Psoas muscle (tissue), 8 donors: ENCODE results near the gene SLC25A25. TPM values are rescaled to one million over a fixed set of nuclear protein-coding genes. Genes with fewer than 3 reads are reported as not detected.

Experiments
- ATAC-seq, 4 donors: fragments of 200-7000 bp; cut with Tn5 transposase; one replicate each; pipeline ENCODE4 v1.9.1; 2020; ENCODE audit warnings: moderate library complexity in 3 of 4, mild to moderate bottlenecking in 2 of 4
- DNase-seq, 2 donors: peaks; one replicate each; pipeline ENCODE4 v3.0.0-alpha.2; 2020
- H3K27ac ChIP-seq: fragments of 200-600 bp; one replicate; pipeline ENCODE4 v1.8.0; 2022
- H3K27me3 ChIP-seq, 3 donors: fragments of 200-600 bp in 1 of 3; one replicate each; pipeline versions ENCODE4 v1.6.1 to v1.8.0; 2013 to 2022; ENCODE audit warnings: low read length in 2 of 3, mild to moderate bottlenecking in 2 of 3, moderate library complexity in 1 of 3; ENCODE audit not compliant: insufficient read depth in 3 of 3
- H3K36me3 ChIP-seq, 2 donors: fragments of 200-600 bp in 1 of 2; one replicate each; pipeline versions ENCODE4 v1.6.1 to v1.8.0; 2013 to 2022; ENCODE audit warnings: low read depth in 1 of 2, mild to moderate bottlenecking in 1 of 2, moderate library complexity in 1 of 2; ENCODE audit not compliant: insufficient read depth in 1 of 2
- H3K4me1 ChIP-seq: fragments of 200-600 bp; one replicate; pipeline ENCODE4 v1.8.0; 2022
- H3K4me3 ChIP-seq: fragments of 200-600 bp; one replicate; pipeline ENCODE4 v1.8.0; 2022; ENCODE audit warnings: mild to moderate bottlenecking
- H3K9me3 ChIP-seq: fragments of 200-600 bp; one replicate; pipeline ENCODE4 v1.8.0; 2022
- CTCF ChIP-seq: fragments of 200-600 bp; IDR thresholded peaks from one replicate; pipeline ENCODE4 v1.8.0; 2022; ENCODE audit warnings: antibody characterized with exemption
- WGBS, 3 donors: extraction: QIAGEN DNeasy Blood & Tissue Kit; methylation state at CpG; one replicate each; pipeline versions ENCODE4 v1.1.6 to v1.1.7; 2013; 5-methylcytosine and 5-hydroxymethylcytosine counted together
- intact Hi-C, 2 donors: fragments of 100-400 bp; cut with DNase I; formaldehyde crosslinking; loops; one replicate each; pipeline versions ENCODE4 v1.11.0 to v1.14.2; 2022
- polyA plus RNA-seq, 3 donors: library from polyadenylated mRNA; stranded (reverse); fragments of 200-250 nt; gene quantifications; one replicate each; pipeline ENCODE4 v1.2.3, GENCODE V29; 2013
- total RNA-seq, 4 donors: library from RNA; stranded (reverse); fragmentation: NEBNext Ultra II Directional in 2 of 4; extraction: Animal tissue kit (Norgen Biotek cat#: 25700) in 2 of 4; gene quantifications; one replicate each; pipeline versions ENCODE4 v1.2.1 to v1.2.4, GENCODE V29; 2021 to 2023
- donor health status: healthy with polysubstance abuse.
- donor health status: DM: no; HTN: no; CAD: no; lungs with moderate emphysema.
- donor health status: Bipolar disorder and iron deficiency.
- donor health status: healthy.
- donor health status: DM: yes; HTN: yes; CAD: no.
- donor health status: DM: no; HTN: no; CAD: no.
- donor health status: DM: no; HTN: no; CAD: no.
- donor health status: DM: yes; HTN: yes; CAD: no.

The SLC25A25 gene
- total and polyA plus RNA-seq, 7 donors, result 3.6 to 50.3 (median 10.6) TPM

GRCh38 chr9:128096616-128097536 lies 28.8 kb downstream of the SLC25A25 start:
- intact Hi-C loops, result no loop called here
- peaks cover 0 to 12% of the 10 kb centered on the region in 2 donors for H3K36me3 ChIP-seq
- no peak overlapping the region for H3K4me3 ChIP-seq
- no peaks in the 10 kb centered on the region for H3K9me3 ChIP-seq
- ATAC-seq (no peak), DNase-seq (no peak)
- H3K4me1 ChIP-seq, result peaks cover 76% of the 10 kb centered on the region
- no peak for TF ChIP-seq CTCF
- H3K27ac ChIP-seq, result peak overlapping the region; percentile 97
- WGBS, 3 donors, result 84 to 90% (median 86%) methylated on average over 19 of the region's 19 CpGs
- H3K27me3 ChIP-seq, result no peaks in the 10 kb centered on the region

GRCh38 chr9:128097543-128098296 lies 29.7 kb downstream of the SLC25A25 start:
- Histone ChIP-seq H3K4me1 (peaks cover 80% of the 10 kb centered on the region), H3K27ac (peak overlapping the region; percentile 97), H3K4me3 (peak overlapping the region; percentile 70), H3K9me3 (no peaks in the 10 kb centered on the region), H3K36me3 (peaks cover 0 to 20% of the 10 kb centered on the region in 2 donors), H3K27me3 (no peaks in the 10 kb centered on the region)
- ATAC-seq (no peak), DNase-seq (no peak)
- WGBS, 3 donors, result 55 to 60% (median 57%) methylated on average over 13 of the region's 13 CpGs
- intact Hi-C loops, result no loop called here
- TF ChIP-seq CTCF, result no peak

- H3K4me1 ChIP-seq, result peaks cover 79% of the 10 kb centered on the region
- H3K4me3 ChIP-seq, result peak overlapping the region; percentile 70
- peak; percentile 65 to 73 (median 70) for ATAC-seq
- H3K9me3 ChIP-seq, result no peaks in the 10 kb centered on the region
- H3K36me3 ChIP-seq, result peaks cover 0 to 24% of the 10 kb centered on the region in 2 donors
- no peaks in the 10 kb centered on the region for H3K27me3 ChIP-seq
- 2 to 5% (median 4%) methylated on average over 32 of the region's 32 CpGs for WGBS, 3 donors
- intact Hi-C loops, result no loop called here
- peak overlapping the region; percentile 97 for H3K27ac ChIP-seq
- TF ChIP-seq CTCF, result no peak
- DNase-seq, result peak; percentile 93 to 95
These were observed 30.5 kb downstream of the SLC25A25 start for GRCh38 chr9:128098297-128099230.

- WGBS, 3 donors, result 12 to 21% (median 13%) methylated on average over 16 of the region's 16 CpGs
- peaks cover 80% of the 10 kb centered on the region for H3K4me1 ChIP-seq
- no peak for TF ChIP-seq CTCF
- peak overlapping the region; percentile 97 for H3K27ac ChIP-seq
- intact Hi-C loops, result no loop called here
- peaks cover 0 to 32% of the 10 kb centered on the region in 2 donors for H3K36me3 ChIP-seq
- no peaks in the 10 kb centered on the region for H3K9me3 ChIP-seq
- DNase-seq, result peak in 1 of 2 donors; percentile 77
- H3K4me3 ChIP-seq, result peak overlapping the region; percentile 70
- no peaks in the 10 kb centered on the region for H3K27me3 ChIP-seq
- ATAC-seq, result peak in 3 of 4 donors; percentile 19 to 33 (median 28)
These were observed 31.3 kb downstream of the SLC25A25 start for GRCh38 chr9:128099231-128099931.
